ENCODE measurements around the gene AASDH.

AASDH gene, protein sequence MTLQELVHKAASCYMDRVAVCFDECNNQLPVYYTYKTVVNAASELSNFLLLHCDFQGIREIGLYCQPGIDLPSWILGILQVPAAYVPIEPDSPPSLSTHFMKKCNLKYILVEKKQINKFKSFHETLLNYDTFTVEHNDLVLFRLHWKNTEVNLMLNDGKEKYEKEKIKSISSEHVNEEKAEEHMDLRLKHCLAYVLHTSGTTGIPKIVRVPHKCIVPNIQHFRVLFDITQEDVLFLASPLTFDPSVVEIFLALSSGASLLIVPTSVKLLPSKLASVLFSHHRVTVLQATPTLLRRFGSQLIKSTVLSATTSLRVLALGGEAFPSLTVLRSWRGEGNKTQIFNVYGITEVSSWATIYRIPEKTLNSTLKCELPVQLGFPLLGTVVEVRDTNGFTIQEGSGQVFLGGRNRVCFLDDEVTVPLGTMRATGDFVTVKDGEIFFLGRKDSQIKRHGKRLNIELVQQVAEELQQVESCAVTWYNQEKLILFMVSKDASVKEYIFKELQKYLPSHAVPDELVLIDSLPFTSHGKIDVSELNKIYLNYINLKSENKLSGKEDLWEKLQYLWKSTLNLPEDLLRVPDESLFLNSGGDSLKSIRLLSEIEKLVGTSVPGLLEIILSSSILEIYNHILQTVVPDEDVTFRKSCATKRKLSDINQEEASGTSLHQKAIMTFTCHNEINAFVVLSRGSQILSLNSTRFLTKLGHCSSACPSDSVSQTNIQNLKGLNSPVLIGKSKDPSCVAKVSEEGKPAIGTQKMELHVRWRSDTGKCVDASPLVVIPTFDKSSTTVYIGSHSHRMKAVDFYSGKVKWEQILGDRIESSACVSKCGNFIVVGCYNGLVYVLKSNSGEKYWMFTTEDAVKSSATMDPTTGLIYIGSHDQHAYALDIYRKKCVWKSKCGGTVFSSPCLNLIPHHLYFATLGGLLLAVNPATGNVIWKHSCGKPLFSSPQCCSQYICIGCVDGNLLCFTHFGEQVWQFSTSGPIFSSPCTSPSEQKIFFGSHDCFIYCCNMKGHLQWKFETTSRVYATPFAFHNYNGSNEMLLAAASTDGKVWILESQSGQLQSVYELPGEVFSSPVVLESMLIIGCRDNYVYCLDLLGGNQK

DNA sequence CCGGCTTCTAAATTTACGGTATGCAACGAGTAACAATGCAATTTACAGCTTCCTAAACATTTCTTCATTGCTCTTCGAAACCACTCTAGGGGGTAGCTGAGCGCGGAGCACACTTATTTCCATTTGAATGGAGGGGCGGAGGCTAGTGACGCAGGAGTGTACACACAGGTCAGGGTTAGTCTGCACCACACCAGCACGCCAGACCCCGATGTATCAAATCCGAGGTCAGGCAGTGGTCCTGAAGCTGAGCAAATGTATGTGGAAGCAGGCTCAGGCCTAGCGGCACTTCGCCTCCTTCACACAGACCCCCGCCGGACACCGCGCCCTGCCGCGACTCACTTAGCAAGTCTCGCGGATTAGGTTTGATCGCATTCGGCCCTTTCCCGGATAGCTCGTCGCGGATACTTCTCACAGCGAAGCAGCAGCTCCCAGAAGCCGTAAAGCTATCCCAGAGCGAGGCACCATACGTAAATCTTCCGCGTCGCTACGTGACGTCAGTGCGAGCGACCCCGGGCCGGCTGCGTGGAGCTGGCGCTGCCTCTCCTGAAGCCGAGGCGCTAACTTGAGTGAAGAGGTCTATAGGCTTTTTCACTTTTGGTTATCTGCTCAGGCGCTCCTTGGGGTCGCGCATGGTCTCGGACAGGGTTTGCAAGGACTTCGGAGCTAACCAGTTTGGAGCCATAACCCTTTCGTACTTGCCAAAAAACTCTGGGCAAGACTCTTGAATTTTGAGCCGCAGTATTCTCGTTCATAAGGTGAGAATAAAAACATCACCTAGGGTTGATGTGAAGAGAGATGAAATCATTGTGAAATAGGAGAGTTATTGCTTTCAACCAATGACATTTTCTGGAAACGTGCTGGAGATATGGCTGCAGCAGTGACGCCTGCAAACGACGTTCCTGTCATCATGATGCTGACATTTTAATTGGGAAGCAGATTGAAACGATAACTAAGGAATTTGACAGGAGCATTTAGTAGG, at the start of gene AASDH:
AASDH (minus strand) TSS at position 469 of the 979 bp plus-strand sequence. CDS start 3,192 bp downstream, outside the sequence.
- DNase-seq: peak; percentile 95

DNA sequence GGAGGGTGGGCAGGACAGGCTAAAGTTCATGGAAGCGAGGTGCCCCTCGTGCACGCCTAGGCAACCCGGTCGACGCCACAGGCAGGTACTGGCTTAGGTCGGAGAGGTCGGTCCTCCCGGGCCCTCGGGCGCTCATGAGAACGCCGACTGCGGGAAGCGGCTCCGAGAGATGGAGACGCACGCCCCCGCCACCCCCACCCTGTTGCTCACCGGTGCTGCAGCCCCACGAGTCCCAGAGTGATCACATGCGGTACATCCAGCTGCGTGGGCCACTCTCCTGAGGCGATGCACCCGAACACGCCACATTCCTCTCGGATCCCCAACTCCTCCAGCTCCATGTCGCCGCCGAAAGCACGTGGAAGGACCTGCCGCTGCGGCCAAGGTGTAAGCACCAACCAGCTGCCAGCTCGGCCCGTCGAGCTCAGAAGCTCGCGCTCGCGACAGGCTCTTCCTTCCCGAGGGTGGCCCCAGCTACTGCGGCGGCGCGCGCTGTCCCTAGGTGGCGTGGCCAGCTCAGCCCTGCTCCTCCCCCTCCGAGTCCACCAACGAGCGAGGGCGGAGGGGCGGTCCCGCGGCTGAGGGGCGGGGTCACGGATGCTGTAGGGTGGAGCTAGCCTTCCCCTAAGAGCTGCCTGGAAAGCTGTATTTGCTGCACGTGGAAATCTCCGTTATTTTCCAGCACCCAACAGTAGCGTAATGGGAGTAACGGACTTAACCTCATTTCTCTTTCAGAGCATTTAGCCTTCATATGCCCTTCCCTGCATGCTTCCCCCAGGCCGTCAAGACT, 48.0 kb upstream of the AASDH start, which contains the start of gene PPAT:
PPAT (minus strand) TSS at position 476 of the 787 bp plus-strand sequence; CDS start at position 338, 138 bp downstream.
- peak; percentile 98 for DNase-seq

DNA sequence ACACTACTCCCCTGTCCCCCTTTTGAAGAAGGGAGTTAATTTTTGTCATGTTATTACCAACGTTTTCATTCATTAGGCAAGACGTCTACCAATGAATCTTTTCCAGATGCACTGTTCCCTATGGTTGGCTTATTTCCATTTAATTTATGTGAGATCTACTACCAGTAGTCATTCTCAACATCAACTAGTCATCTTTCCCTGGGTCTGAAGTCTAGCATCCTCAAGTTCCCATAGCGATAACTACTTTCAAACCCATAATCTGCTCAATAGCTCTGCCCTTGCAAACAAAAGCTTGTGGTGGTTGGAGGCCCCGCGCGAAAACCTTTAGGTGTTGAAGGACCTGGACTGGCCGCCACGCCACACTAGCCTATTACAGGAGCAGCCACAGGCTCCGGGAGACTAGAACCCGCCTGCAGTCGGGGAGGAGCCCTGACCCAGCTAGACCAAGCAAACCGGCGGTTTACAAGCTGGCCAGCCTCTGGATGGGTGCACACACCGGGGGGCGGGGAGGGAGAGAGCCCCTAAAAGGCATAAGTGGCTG, 47.4 kb upstream of the AASDH start:
- peak; percentile 54 for DNase-seq

DNA sequence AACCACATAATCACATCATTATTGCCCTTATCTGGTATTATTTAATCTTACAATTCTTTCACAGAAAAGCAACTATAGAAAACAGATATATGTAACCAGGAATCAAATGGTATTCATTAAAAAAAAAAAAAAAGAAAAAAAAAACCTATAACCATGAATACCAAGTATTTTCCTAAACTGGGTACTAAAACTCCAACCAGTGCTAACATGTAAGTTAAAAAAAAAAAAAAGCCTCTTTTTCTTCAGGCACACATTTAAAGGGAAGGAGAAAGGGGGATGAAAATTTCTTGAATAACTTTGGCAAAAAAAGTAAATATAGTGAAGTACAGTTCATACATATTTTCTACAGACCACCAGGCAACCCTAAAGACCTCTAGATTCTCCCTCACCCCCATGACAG, 46.0 kb upstream of the AASDH start:
- DNase-seq: no peak

DNA sequence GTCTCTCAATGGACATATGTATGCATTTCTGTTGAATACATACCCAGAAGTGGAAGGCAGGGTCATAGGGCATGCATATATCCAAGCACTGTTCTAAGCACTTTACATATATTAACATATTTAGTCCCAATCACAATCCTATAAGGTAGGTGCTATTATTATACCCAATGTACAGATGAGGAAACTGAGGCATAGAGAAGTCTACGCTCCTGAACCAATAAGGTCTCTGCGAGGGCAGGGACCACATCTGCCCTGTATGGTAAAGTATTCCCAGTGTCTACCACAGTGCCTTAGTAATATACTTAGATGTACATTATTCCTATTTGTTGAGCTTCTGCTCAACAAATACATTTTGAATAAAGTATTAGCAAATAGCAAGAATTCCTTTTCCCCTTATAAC, 42.9 kb upstream of the AASDH start:
- DNase-seq: no peak

DNA sequence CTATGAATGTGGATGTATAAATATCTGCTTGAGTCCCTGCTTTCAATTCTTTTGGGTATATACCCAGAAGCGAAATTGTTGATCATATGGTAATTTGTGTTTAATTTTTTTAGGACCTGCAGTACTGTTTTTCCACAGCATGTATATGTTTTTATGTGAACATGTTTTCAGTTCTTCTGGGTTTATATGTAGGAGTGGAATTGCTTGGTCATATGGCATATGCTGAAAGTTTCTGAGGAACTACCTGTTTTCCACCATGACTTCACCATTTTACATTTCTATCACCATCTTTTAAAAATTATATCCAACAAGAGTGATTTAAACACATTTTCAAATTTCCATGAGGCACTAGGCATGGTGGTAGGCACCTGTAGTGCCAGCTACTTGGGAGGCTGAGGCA, 39.9 kb upstream of the AASDH start:
- no peak for DNase-seq

DNA sequence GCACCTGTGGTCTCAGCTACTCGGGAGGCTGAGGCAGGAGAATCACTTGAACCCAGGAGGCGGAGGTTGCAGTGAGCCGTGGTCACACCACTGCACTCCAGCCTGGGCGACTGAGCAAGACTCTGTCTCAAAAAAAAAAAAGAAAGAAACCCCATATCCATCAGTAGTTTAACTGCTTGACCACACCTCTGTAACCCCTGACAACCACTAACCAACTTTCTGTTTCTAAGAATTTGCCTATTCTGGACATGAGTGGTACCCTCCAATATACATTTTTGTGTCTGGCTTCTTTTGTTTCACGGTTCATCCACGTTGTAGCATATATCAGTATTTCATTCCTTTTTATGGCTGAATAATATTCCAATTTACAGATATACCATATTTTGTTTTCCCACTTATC, 39.0 kb upstream of the AASDH start:
- no peak for DNase-seq

DNA sequence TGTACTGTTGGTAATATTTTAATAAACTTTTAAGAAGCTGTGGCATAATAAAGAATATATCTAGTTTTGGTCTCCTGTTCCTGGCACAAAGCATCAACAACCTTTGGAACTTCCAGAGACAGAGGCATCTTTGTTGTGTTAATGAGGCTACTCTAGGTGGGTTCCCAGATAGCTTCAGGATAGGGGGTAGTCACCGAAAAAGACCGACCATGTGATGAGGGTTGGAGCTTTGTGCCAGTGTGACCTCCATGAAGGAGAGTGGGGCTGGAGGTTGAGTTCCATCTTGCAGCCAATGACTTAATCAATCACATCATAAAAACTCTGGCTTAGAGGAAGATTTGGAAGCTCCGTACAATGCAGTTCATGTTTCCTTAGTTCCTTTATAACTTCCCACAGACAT, 38.2 kb upstream of the AASDH start:
- no peak for DNase-seq

DNA sequence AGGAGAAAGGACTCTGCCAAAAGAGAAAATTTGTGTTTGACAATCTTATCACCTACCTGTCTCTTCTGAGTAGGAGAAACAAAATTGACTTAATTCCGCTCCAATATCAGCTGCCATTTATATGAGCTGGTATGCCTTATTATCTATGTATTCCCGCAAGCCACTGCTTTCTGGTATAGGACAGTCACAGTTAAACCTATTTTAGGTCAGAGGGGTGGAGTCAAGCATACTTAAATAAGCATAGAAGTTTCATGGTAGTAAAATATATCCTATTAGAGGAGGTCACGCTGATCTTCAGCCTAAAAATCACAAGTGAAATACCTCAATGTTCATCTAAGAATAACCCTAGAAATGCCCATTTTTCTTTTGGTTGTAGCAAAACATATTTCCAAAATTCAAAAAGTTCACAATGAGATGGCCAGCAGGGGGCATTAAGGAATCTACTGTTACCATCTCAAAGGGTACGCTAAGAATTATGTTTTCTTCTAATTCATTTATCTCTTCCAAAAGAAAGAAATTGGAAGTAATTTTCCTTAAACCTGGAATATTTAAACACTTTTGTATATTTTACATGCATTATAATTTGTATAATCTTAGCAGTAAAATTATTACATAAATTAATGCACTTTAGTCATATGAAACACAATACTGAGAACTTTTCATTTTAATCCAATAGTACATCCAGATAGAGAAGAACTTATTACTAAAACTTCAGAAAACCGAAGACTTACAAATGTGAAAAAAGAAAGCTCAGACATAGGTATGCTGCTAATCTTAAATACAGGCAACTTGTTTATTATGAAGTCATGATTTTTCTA, 37.6 kb upstream of the AASDH start:
- DNase-seq: no peak

DNA sequence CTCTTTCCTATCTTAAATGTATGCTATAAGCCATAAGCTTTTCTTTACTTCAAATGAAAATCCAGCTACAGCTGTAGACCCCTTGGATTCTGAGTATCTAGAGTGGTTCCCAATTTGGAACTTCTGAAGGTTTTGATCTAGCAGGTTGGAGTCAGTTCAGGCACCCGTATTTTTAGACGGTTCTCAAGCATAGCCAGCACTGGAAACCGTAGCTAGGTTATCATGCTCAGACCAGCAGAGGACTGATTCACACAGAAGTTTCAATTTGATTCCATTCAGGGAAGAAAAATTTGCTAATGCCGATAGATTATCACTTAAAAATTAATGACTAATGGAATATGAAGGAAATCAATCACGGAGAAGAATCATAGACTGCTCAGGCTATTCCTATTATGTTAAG, 36.9 kb upstream of the AASDH start:
- DNase-seq: no peak

DNA sequence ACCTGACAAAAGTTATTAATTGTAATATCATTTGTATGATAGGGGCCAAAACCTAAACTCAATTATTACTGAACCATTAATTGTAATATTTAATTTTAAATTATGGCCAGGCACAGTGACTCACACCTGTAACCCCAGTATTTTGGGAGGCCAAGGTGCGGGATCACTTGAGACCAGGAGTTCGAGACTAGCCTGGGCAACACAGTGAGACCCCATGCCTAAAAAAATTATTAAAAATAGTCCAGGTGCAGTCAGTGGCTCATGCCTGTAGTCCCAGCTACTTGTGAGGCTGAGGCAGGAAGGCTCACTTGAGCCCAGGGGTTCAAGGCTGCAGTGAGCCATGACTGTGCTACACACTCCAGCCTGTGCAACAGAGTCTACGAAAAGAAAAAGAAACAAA, 30.1 kb upstream of the AASDH start:
- DNase-seq: no peak

DNA sequence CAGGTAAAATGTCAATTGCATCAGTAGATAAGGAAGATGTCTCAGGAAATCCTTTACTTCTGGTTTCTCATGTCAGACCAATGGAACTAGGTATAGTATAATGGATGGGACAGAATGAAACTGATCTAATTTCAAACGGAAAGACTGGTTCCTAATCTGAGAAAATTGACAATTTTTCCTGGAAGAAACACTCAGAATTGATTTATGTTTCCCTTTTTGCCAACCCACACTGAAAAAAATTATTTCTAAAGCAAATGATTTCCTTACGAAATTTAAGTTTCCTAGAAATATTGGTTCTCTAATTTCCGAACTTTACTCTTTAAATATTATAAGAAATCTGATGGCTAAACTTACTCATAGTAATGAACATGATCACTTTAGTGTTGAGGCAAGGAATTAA, 29.1 kb upstream of the AASDH start:
- DNase-seq: no peak

DNA sequence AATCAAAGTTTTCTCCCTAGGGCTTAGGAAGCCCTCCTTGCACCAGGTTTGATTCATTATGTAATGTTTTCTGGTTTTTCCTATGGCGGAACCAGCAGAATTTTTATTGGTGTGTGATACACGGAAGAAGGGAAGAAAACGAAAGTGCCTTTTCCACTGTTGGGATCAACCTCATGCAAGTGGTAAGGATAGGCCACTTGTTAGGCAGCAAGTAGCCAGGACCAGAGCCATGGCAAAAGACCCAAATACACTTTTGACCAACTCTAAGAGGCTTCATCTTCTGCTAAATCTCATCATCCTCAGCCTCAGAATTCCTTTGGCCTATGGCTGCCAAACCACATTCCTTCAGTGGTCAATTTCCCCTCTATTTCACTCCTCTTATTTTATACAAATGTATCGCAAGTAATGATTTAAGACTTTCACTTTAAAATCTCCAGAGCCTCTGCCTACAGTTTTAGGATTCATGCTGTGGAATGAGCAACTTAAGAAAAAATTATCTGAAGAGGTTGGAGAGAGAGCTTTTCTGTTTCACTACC, 26.9 kb upstream of the AASDH start:
- DNase-seq: no peak

DNA sequence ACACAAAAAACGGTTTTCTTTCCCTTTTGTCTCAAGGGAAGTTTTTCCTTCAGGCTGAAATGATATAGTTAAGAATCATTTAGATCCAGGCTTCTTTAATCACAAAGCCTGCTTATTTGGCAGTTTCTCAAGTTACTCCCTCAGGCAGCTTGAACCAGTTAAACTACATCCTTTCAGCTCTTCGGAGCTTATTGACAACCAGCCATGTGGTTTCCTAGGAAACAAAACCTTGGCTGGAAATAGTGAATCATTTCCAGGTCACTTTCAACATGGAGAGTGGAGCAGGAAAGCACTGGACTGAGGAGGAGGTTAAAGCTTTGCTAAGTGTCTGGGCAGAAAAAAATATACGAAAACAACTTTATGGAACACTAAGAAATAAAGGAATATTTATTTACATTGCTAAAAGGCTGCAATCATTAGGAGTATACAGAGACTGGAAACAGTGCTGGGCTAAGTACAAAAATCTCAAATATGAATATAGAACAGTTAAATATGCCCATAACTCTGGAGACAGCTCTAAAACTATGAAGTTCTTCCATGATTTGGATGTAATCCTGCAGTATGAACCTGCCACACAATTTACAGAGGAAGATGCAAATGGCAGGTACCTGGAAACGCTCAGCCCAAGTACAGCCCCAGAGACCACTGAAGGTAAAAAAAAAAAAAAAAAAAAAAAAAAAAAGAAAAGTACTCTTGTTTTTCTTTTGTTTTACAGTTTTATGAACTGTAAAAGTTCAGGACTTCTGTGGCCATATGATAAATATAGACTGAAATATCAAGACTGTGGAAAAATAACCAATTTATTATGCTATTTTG, 23.2 kb upstream of the AASDH start:
- DNase-seq: peak; percentile 58

DNA sequence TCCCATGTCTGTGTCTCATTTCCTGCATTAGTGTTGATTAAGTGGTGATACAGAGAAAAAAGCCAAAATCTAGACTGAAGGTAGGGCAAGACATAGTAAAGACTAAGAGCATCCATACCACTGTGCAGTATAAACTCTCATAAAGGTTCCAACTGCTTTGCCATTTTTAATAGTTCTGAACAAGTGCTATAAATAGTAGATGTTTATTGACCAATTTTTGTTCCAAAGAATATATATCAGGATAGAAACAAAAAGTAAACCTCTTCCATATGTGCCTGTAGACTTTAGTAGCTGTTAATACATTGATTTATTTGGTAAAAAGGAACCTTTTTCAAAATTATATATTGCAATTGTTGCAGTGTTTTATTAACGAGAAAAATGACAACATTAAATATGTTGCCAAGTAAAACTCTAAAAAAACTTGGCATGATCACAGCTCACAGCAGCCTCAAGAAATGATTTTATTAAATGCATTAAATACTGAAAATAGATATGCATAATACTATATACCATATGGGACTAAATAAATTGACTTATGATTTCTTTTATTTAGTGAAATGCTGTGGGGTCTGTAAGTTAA, 22.3 kb upstream of the AASDH start:
- no peak for DNase-seq

DNA sequence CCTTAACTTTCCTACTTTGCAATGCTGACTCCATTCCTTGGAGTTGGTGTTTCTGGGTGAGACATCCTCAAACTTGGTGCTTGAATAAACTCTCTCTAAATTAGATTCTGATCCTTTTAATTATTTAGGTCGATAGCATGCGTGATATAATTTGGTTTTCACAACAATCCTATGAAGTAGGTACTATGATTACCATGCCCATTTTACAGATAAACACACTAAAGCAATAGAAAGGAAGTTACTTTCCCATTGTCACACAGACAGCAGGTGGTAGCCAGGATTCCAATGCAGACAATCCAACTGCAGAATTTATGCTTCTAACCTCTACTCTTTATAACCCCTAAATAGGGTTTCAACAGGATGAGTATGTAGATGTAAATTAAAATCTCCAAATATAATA, 21.7 kb upstream of the AASDH start:
- DNase-seq: no peak

DNA sequence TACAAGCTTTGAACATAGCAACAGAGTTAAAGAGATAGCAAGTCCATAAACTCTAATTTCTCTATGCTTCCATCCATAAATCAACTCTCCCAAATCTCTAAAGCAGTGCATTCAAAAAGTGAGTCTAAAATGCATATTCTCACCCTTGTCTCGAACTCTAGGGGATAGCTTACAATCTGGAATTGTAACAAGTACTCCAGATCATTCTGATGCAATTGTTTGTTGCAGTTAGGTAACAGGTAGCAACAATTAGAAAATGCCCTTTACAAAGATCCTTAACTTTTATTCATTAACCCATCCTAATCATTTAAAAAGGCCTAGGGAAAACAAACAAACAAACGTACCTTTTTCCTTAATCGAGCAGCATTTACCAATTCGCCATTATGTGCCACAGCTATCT, 18.9 kb upstream of the AASDH start:
- no peak for DNase-seq

DNA sequence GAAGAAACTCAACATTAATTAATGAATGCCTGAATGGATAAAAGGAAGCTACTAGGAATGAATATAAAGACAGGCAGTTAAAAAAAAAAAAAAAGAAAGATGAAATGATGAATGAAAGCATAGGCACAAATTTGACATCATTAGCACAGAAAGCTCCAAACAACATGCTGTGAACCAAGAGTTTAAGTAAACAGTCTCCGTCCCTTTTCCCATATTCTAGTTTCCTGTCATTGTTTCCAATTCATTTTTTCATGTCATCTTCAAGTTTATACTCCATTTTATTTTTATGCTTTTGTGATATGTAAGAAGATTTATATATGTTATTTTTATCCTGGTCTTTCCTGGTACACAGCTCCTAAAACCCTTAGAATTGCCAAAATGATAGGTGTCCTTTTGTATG, 17.7 kb upstream of the AASDH start:
- DNase-seq: no peak

DNA sequence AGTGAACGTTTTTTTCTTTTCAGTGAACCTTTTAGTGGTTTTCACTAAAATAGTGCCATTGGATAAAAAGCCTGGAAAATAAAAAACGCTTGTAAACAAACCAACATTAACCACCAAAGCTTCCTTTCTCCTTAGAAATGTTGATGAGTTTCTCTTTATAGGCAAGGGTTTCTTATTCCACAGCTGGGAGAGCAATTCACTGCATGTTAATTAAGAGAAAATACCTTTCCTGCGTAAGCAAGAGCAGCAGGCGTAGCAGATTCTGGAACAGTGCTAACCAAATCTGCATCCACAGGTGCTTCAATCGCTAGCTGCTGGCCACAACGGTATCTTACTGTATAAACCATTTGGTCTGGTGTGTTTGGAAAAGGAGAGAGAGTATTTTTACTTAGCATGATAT, 13.3 kb upstream of the AASDH start:
- DNase-seq: no peak

All from activated CD4-positive, alpha-beta T cell treated with anti-CD3 and anti-CD28 coated beads, Interleukin-2, amount 50 U/mL, for 16 hours (primary cell).